ENCODE data around the gene ANO10. TPM values are rescaled to one million over a fixed set of nuclear protein-coding genes. Genes with fewer than 3 reads are reported as not detected.
"Not testable (repeated sequence)": the region's sequence is repeated elsewhere in the genome, so short reads cannot be mapped to it uniquely, and the experiment has no call there.

ANO10 gene
- total and polyA plus RNA-seq, 11 donors = 8.3 to 29.8 (median 15.8) TPM

GRCh38 chr3:43468133-43468532 lies 153.7 kb downstream of the ANO10 start:
- no peak overlapping the region for H3K27ac ChIP-seq
- peak in 1 of 4 donors; percentile 39 for ATAC-seq
- TF ChIP-seq CTCF (IDR thresholded peaks at IDR 0.05) = no peak
- TF ChIP-seq POLR2A (IDR thresholded peaks at IDR 0.05) = no peak

GRCh38 chr3:43465109-43465508 lies 156.7 kb downstream of the ANO10 start:
- DNase-seq (no peak), ATAC-seq (no peak)
- H3K9me3 ChIP-seq = no peaks in the 10 kb centered on the region
- H3K27ac ChIP-seq = no peak overlapping the region
- TF ChIP-seq CTCF (IDR thresholded peaks at IDR 0.05) (no peak), POLR2A (IDR thresholded peaks at IDR 0.05) (no peak)
- H3K27me3 ChIP-seq = no peaks in the 10 kb centered on the region
- peaks cover 0 to 10% (median 0%) of the 10 kb centered on the region in 12 donors for H3K4me1 ChIP-seq
- no peak overlapping the region for H3K4me3 ChIP-seq
- intact Hi-C loops (cut with DNase I) = no loop called here
- no peaks in the 10 kb centered on the region for H3K36me3 ChIP-seq

More at GRCh38 chr3:43468133-43468532, 153.7 kb downstream of the ANO10 start:
- WGBS, 4 donors = 58 to 72% (median 68%) methylated on average over 1 of the region's 1 CpG
- Histone ChIP-seq H3K27me3 (no peaks in the 10 kb centered on the region), H3K4me3 (no peak overlapping the region), H3K9me3 (no peaks in the 10 kb centered on the region), H3K36me3 (no peaks in the 10 kb centered on the region), H3K4me1 (peaks cover 0 to 10% (median 0%) of the 10 kb centered on the region in 12 donors)
- no peak for DNase-seq
- intact Hi-C loops (cut with DNase I) = no loop called here

GRCh38 chr3:43462566-43462965 lies 159.2 kb downstream of the ANO10 start:
- WGBS, 4 donors = 92 to 97% (median 94%) methylated on average over 3 of the region's 3 CpGs
- ATAC-seq, DNase-seq: not testable (repeated sequence)

GRCh38 chr3:43461345-43461744 lies 160.5 kb downstream of the ANO10 start:
- intact Hi-C loops (cut with DNase I) = no loop called here
- ATAC-seq = no peak
- no peak for TF ChIP-seq POLR2A (IDR thresholded peaks at IDR 0.05)
- TF ChIP-seq CTCF (IDR thresholded peaks at IDR 0.05) = no peak
- DNase-seq = no peak
- Histone ChIP-seq H3K9me3 (no peaks in the 10 kb centered on the region), H3K36me3 (no peaks in the 10 kb centered on the region), H3K27ac (no peak overlapping the region), H3K27me3 (no peaks in the 10 kb centered on the region), H3K4me1 (no peaks in the 10 kb centered on the region), H3K4me3 (no peak overlapping the region)
- 90 to 96% (median 94%) methylated on average over 2 of the region's 2 CpGs for WGBS, 4 donors

More at GRCh38 chr3:43462566-43462965, 159.2 kb downstream of the ANO10 start:
- H3K9me3 ChIP-seq; H3K36me3 ChIP-seq; H3K4me3 ChIP-seq; H3K4me1 ChIP-seq; H3K27me3 ChIP-seq; intact Hi-C loops (cut with DNase I); H3K27ac ChIP-seq: not testable (repeated sequence)

GRCh38 chr3:43457038-43457437 lies 164.8 kb downstream of the ANO10 start:
- DNase-seq; H3K4me3 ChIP-seq; H3K9me3 ChIP-seq; H3K4me1 ChIP-seq; H3K27me3 ChIP-seq; ATAC-seq; intact Hi-C loops (cut with DNase I); H3K27ac ChIP-seq; H3K36me3 ChIP-seq: not testable (repeated sequence)
- 50 to 60% (median 55%) methylated on average over 1 of the region's 1 CpG for WGBS, 4 donors

Data from heart left ventricle (tissue), 16 donors.